ENCODE data around the gene BCAT1. TPM values are rescaled to one million over a fixed set of nuclear protein-coding genes. Genes with fewer than 3 reads are reported as not detected.

The BCAT1 gene
- total RNA-seq (2021; ENCODE audit: unreplicated experiment) (5.8 TPM), Bru-seq, nascent RNA (percentile 38 among the genes with signal in this experiment), BruChase-seq, experiment 1, labeled RNA remaining after a 2-hour chase (percentile 36 among the genes with signal in this experiment), BruChase-seq, experiment 2, labeled RNA remaining after a 6-hour chase (percentile 46 among the genes with signal in this experiment)
- polyA plus RNA-seq (2012; ENCODE audit: insufficient read length), result 0.76 TPM
- long read RNA-seq, full-length matches to known transcripts, result 10 of 11 reads
- long read RNA-seq, partial matches to known transcripts, result 0 of 11 reads
- long read RNA-seq, other reads (novel, unspliced or antisense), result 1 of 11 reads

- Histone ChIP-seq H3K9me3 (ENCODE audit: control insufficient read depth, insufficient read depth, low read depth, low read length) (no peaks in the 10 kb centered on the region), H3K4me3 (ENCODE audit: low read depth in 2 of 2, low read length in 2 of 2) (peak within 1 kb of the TSS; percentile 49 to 72), H3K36me3 (ENCODE audit: control insufficient read depth, insufficient read depth, low read length) (no peaks in the 10 kb centered on the region), H3K4me1 (ENCODE audit: control insufficient read depth, insufficient read depth, low read length) (peaks cover 9% of the 10 kb centered on the region), H3K27me3 (ENCODE audit: control insufficient read depth, insufficient read depth, low read length) (peaks cover 40% of the 10 kb centered on the region), H3K27ac (ENCODE audit: low read length) (peak within 1 kb of the TSS; percentile 42)
- TF ChIP-seq CTCF (IDR thresholded peaks at IDR 0.05) (no peak; the same call in 1 of the 2 replicates), SIN3A (IDR thresholded peaks at IDR 0.05; ENCODE audit: borderline replicate concordance, insufficient read depth, low read depth, low read length) (no peak), POLR2AphosphoS5 (IDR thresholded peaks at IDR 0.05; ENCODE audit: low read depth, low read length) (no peak), REST (IDR thresholded peaks at IDR 0.05; ENCODE audit: insufficient read depth in 1 of 2, low read depth in 2 of 2, low read length in 1 of 2) (no peak), TCF7L2 (IDR thresholded peaks at IDR 0.05; ENCODE audit: low read depth, low read length) (no peak)
- in situ Hi-C loops (cut with HindIII; ENCODE audit: low pct_unique_long_range_greater_than_20kb, low sequenced_read_pairs) (no loop called here), intact Hi-C loops (cut with micrococcal nuclease; ENCODE audit: unreplicated experiment) (no loop called here)
- POLR2A ChIA-PET, result no interaction called here
- CTCF ChIA-PET, result no interaction called here
- DNase-seq (ENCODE audit: low read depth, low spot score) (no peak), ATAC-seq (peak; percentile 83)
- no TSS peak for BruUV-seq (replicated peaks)
These were observed at the start of gene BCAT1 for GRCh38 chr12:24948757-24949722. BCAT1 (minus strand) TSS chr12:24949101; CDS start chr12:24948932, 169 bp downstream.

- DNase-seq (ENCODE audit: low read depth, low spot score), result peak; percentile 10
- ATAC-seq, result no peak
- TF ChIP-seq REST (IDR thresholded peaks at IDR 0.05; ENCODE audit: insufficient read depth in 1 of 2, low read depth in 2 of 2, low read length in 1 of 2), result no peak
- TF ChIP-seq CTCF (IDR thresholded peaks at IDR 0.05), result no peak
- no peak for TF ChIP-seq POLR2AphosphoS5 (IDR thresholded peaks at IDR 0.05; ENCODE audit: low read depth, low read length)
- no peak for TF ChIP-seq SIN3A (IDR thresholded peaks at IDR 0.05; ENCODE audit: borderline replicate concordance, insufficient read depth, low read depth, low read length)
- no peak for TF ChIP-seq TCF7L2 (IDR thresholded peaks at IDR 0.05; ENCODE audit: low read depth, low read length)
- Histone ChIP-seq H3K36me3 (ENCODE audit: control insufficient read depth, insufficient read depth, low read length) (no peaks in the 10 kb centered on the region), H3K27me3 (ENCODE audit: control insufficient read depth, insufficient read depth, low read length) (peaks cover 29% of the 10 kb centered on the region), H3K9me3 (ENCODE audit: control insufficient read depth, insufficient read depth, low read depth, low read length) (no peaks in the 10 kb centered on the region), H3K27ac (ENCODE audit: low read length) (no peak overlapping the region), H3K4me3 (ENCODE audit: low read depth in 2 of 2, low read length in 2 of 2) (no peak overlapping the region), H3K4me1 (ENCODE audit: control insufficient read depth, insufficient read depth, low read length) (no peaks in the 10 kb centered on the region)
- intact Hi-C loops (cut with micrococcal nuclease; ENCODE audit: unreplicated experiment) (no loop called here), in situ Hi-C loops (cut with HindIII; ENCODE audit: low pct_unique_long_range_greater_than_20kb, low sequenced_read_pairs) (no loop called here)
- BruUV-seq (replicated peaks), result no TSS peak
- CTCF ChIA-PET, result interaction anchor here (0.6 kb wide), 1 partner anchor 223 kb away, joined by 6 read pairs; no protein-coding TSS in a partner anchor
- POLR2A ChIA-PET, result interaction anchor here (0.6 kb wide), 1 partner anchor 262 kb away, joined by 3 read pairs; no protein-coding TSS in a partner anchor
These were observed 49.2 kb upstream of the BCAT1 start for GRCh38 chr12:24997970-24998582.
